GM06990 (cell line): ENCODE measurements around the gene BACH2.

Source experiments
- DNase-seq: peaks from one replicate; pipeline ENCODE4 v3.0.0-alpha.2; 2011; ENCODE audit not compliant: insufficient read length; ENCODE audit errors: extremely low read depth
- H3K27me3 ChIP-seq: replicated peaks from 2 replicates; pipeline ENCODE4 v1.6.0; 2011; ENCODE audit warnings: low read length; ENCODE audit not compliant: control insufficient read depth, insufficient read depth
- H3K36me3 ChIP-seq: 2 replicates; pipeline ENCODE4 v1.5.1; 2011; ENCODE audit warnings: low read length; ENCODE audit not compliant: control insufficient read depth, insufficient read depth
- H3K4me3 ChIP-seq: replicated peaks from 2 replicates; pipeline ENCODE4 v1.5.1; 2011; ENCODE audit warnings: low read depth, mild to moderate bottlenecking, control low read depth, low read length
- CTCF ChIP-seq: IDR thresholded peaks from 2 replicates; pipeline ENCODE4 v1.5.1; 2011; ENCODE audit warnings: low read length, control low read depth, mild to moderate bottlenecking, inconsistent platforms; ENCODE audit not compliant: insufficient read depth, poor library complexity, severe bottlenecking

BACH2 gene

GRCh38 chr6:90250405-90250804 is 46.2 kb downstream of the BACH2 start:
- H3K27me3 ChIP-seq = no peaks in the 10 kb centered on the region
- no peaks in the 10 kb centered on the region for H3K36me3 ChIP-seq
- no peak for DNase-seq
- no peak overlapping the region for H3K4me3 ChIP-seq
- TF ChIP-seq CTCF = no peak

- no peak overlapping the region for H3K4me3 ChIP-seq
- no peaks in the 10 kb centered on the region for H3K36me3 ChIP-seq
- no peaks in the 10 kb centered on the region for H3K27me3 ChIP-seq
- no peak for TF ChIP-seq CTCF
- no peak for DNase-seq
Measured at GRCh38 chr6:90249458-90249857, 47.2 kb downstream of the BACH2 start.

GRCh38 chr6:90249034-90249433 is 47.6 kb downstream of the BACH2 start:
- DNase-seq = no peak
- TF ChIP-seq CTCF = no peak
- Histone ChIP-seq H3K4me3 (no peak overlapping the region), H3K27me3 (no peaks in the 10 kb centered on the region), H3K36me3 (no peaks in the 10 kb centered on the region)

GRCh38 chr6:90247262-90247661 is 49.4 kb downstream of the BACH2 start:
- no peak for TF ChIP-seq CTCF

GRCh38 chr6:90241229-90241880 is 55.3 kb downstream of the BACH2 start:
- no peak for DNase-seq
- no peak overlapping the region for H3K4me3 ChIP-seq
- no peak for TF ChIP-seq CTCF
- H3K36me3 ChIP-seq = no peaks in the 10 kb centered on the region
- no peaks in the 10 kb centered on the region for H3K27me3 ChIP-seq

More at GRCh38 chr6:90247262-90247661, 49.4 kb downstream of the BACH2 start:
- Histone ChIP-seq H3K27me3 (no peaks in the 10 kb centered on the region), H3K36me3 (no peaks in the 10 kb centered on the region), H3K4me3 (no peak overlapping the region)
- no peak for DNase-seq
